SH-SY5Y (cell line): ENCODE measurements around the gene EVC2.

Source experiments
- GATA2 ChIP-seq: IDR thresholded peaks from 2 replicates; pipeline ENCODE4 v1.6.1; 2011; ENCODE audit warnings: mild to moderate bottlenecking, low read depth, low read length
- GATA3 ChIP-seq: IDR thresholded peaks from 2 replicates; pipeline ENCODE4 v1.6.1; 2011; ENCODE audit warnings: low read depth, mild to moderate bottlenecking, low read length, moderate library complexity

DNA sequence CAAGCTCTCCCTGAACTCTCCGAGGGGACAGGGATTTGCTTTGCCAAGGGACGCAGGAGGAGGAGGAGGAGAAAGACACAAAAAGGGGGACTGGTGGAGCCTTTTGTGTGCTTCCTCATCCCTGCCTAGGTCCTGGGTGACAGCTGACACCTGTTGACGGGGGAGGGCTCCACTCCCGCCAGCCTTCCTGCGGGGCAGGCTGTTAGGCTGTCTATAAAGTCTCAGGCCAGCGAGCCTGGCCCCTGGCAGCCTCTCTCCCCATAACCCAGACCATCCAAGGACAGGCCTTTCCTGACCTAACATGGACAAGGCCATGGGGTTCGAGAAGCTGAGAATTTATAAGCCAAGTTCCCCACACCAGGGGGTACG, 832 bp upstream of the EVC2 start:
- TF ChIP-seq GATA2 (no peak), GATA3 (no peak)
